ENCODE measurements around the gene RAD54L. TPM values are rescaled to one million over a fixed set of nuclear protein-coding genes. Genes with fewer than 3 reads are reported as not detected.

The RAD54L gene
- total RNA-seq = 1.9 TPM

DNA sequence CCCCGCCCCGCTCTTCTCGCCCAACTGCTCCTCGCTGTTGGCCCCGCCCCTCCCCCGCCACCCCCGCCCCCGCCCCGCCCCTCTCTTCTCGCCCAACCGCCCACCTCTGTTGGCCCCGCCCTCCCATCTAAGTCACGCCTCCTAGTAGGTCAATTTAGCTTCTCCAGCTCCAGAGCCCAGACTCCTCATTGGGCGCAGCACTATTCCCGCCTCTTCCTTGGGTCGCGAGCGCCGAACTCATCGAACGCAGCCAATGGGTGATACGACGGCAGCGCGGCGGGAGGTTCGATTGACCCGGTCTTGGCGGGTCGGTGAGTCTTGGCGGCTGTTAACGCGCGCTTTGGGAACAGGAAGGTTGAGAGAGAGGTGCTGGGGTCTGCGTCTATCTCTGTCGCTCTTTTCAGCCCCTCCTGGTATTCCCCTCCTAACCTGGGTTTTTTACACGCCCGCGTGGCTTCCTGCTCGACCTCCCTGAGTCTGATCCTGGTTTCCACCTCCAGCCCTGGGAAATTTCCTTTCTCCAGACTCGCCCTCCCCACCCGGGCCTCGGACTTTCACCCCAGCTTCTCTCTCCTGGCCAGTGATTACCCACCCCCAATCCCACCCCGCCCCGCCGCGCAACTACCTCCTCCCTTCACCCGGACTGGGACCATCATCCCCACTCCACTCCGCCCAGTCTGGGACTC, at the start of gene RAD54L:
RAD54L (plus strand) TSS at position 328 of the 686 bp plus-strand sequence. CDS start 643 bp downstream, outside the sequence.

DNA sequence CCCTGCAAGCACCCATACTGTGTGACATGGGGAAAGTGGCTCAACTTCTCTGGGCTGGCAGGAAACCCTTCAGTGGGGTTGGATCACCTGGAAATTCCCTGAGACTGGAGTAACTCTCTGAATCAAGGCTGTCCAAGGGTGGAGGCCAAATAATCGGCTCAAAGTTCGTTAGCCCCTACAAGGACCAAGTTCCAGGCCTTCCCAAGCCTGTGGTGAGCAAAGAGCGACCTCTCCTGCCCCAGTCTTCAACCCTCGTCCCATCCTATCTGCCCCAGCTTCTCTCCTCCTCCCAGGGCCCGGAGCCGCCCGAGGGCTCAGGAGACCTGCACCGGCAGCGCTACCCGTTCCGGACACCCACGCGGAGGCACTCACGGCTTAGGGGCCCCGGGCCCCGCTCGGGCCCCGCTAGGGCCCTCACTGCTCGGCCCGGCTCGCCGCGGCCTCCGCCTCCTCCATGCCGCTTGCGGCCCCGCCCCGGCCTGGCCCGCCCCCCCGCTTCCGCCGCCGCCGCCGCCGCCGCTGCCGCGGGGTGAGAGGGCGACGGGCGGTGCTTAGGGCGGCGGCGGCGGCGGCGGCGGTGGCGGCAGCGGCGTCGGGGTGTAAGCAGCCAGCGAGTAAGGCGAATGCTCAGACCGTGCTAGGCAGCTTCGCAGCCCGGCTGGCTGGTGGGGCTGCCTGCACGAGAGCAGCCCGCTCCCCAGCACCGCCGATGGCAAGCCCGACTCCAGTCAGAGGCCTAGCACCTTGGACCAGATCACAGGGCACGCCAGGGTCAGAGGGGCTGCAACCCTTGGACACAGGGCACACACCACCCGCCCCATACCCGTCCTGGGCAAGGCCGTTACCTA, 49.4 kb upstream of the RAD54L start, which contains the start of gene POMGNT1:
POMGNT1 (minus strand) TSS at position 471 of the 848 bp plus-strand sequence. CDS start 613 bp downstream, outside the sequence.

DNA sequence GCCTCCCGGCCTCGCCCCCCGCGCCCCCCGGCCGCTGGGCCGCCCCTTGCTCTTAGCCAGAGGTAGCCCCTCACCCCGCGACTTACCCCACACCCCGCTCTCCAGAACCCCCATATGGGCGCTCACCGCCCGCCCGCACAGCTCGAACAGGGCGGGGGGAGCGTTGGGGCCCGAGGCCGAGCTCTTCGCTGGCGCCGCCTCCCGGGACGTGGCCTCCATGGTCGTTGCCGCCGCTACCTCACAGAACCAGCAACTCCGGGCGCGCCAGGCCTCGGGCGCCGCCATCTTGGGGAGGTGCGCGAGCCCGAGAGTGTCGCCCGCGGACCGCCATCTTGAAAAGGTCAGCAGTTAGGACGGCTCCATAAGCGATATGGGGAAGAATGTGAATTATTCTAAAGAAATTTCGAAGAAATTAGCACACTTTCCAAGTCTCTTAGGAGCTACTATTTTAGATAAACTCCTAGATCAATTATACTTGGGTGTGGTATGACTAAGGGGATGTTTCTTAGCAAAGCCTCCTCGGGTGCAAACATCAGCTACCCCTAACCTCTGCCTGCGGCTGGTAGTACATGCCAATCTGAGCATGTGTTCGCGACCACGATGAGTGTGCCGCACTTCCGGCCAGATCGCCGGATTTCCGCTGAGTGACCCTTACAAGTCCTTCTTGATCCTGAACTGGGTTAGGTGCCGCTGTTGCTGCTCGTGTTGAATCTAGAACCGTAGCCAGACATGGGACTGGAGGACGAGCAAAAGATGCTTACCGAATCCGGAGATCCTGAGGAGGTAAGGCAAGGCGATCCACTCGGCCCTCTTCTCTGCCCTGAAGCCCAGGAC, 55.7 kb downstream of the RAD54L start, which contains the start of the genes LRRC41 and UQCRH:
LRRC41 (minus strand) TSS at position 579 of the 834 bp plus-strand sequence; CDS start at position 285, 294 bp downstream.
UQCRH (plus strand) TSS at position 661 of the 834 bp plus-strand sequence; CDS start at position 730, 69 bp downstream.

Other genes with a start within 250 kb of the RAD54L start
- 32.6 TPM for gene PIK3R3, start 115.1 kb upstream of the RAD54L start, total RNA-seq
- not detected for gene TSPAN1, start 72.7 kb upstream of the RAD54L start, total RNA-seq
- not detected for gene P3R3URF, start 71.3 kb upstream of the RAD54L start, total RNA-seq
- 53.5 TPM for gene POMGNT1, start 49.3 kb upstream of the RAD54L start, total RNA-seq
- 4.7 TPM for gene LURAP1, start 44.4 kb upstream of the RAD54L start, total RNA-seq
- 63.2 TPM for gene LRRC41, start 55.9 kb downstream of the RAD54L start, total RNA-seq
- 177 TPM for gene UQCRH, start 55.9 kb downstream of the RAD54L start, total RNA-seq
- 18.2 TPM for gene NSUN4, start 93.0 kb downstream of the RAD54L start, total RNA-seq
- gene FAAH, start 146.6 kb downstream of the RAD54L start, total RNA-seq = 36.0 TPM
- not detected for gene DMBX1, start 242.1 kb downstream of the RAD54L start, total RNA-seq

All from parietal lobe (tissue), 1 donor.